Measurements from ENCODE around the gene SNED1.

Gene SNED1

DNA sequence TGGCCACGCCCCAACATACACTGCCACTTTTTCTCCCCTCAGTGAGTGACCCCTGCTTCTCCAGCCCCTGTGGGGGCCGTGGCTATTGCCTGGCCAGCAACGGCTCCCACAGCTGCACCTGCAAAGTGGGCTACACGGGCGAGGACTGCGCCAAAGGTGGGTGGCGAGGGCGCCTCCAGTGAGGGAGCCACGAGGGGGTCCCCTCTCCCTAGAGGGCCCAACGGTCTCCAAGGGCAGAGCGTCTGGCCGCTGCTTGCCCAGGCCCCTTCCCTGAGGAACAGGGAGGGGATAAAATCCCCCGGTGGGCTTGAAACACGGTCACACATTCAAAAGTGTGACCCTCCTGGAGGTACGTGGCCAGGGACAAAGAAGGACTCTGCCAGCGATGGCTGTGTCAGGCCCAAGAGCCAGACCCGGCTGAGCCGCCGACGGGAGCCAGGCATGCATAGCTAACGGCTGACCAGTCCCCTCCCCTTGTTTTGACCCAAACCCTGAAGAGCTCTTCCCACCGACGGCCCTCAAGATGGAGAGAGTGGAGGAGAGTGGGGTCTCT is 66.5 kb downstream of the SNED1 start:
- no peak for DNase-seq (ENCODE audit: low read depth, low spot score)
- H3K9ac ChIP-seq (ENCODE audit: insufficient read length): no peak overlapping the region
- H3K36me3 ChIP-seq (ENCODE audit: insufficient read depth, low read length): no peaks in the 10 kb centered on the region
- no peaks in the 10 kb centered on the region for H3K9me3 ChIP-seq (ENCODE audit: low read depth, low read length)
- no peak for TF ChIP-seq FOXP2 (optimal IDR thresholded peaks at IDR 0.05; ENCODE audit: control extremely low read depth, extremely low read length, insufficient read depth)
- TF ChIP-seq EZH2 (IDR thresholded peaks at IDR 0.05): no peak
- TF ChIP-seq POLR2AphosphoS5 (IDR thresholded peaks at IDR 0.05; ENCODE audit: borderline replicate concordance, low read depth, low read length): no peak
- no peak overlapping the region for H3K27ac ChIP-seq
- H3K4me3 ChIP-seq: no peak overlapping the region

DNA sequence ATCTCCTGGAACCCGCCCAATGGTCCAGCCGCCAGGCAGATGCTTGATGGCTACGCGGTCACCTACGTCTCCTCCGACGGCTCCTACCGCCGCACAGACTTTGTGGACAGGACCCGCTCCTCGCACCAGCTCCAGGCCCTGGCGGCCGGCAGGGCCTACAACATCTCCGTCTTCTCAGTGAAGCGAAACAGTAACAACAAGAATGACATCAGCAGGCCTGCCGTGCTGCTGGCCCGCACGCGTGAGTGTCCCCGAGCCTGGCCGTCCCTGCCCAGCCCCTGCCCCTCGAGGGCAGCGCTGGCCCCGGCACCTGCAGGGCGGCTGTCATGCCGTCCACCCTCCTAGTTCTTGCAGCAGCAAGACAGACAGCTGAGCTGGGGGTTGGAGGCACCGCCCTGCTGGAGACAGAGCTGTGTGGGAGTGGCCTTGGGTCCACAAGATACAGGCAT is 67.0 kb downstream of the SNED1 start:
- DNase-seq (ENCODE audit: low read depth, low spot score): no peak
- no peaks in the 10 kb centered on the region for H3K36me3 ChIP-seq (ENCODE audit: insufficient read depth, low read length)
- no peak overlapping the region for H3K4me3 ChIP-seq
- no peaks in the 10 kb centered on the region for H3K9me3 ChIP-seq (ENCODE audit: low read depth, low read length)
- no peak for TF ChIP-seq POLR2AphosphoS5 (IDR thresholded peaks at IDR 0.05; ENCODE audit: borderline replicate concordance, low read depth, low read length)
- no peak for TF ChIP-seq FOXP2 (optimal IDR thresholded peaks at IDR 0.05; ENCODE audit: control extremely low read depth, extremely low read length, insufficient read depth)
- no peak for TF ChIP-seq EZH2 (IDR thresholded peaks at IDR 0.05)
- no peak overlapping the region for H3K27ac ChIP-seq
- no peak overlapping the region for H3K9ac ChIP-seq (ENCODE audit: insufficient read length)

DNA sequence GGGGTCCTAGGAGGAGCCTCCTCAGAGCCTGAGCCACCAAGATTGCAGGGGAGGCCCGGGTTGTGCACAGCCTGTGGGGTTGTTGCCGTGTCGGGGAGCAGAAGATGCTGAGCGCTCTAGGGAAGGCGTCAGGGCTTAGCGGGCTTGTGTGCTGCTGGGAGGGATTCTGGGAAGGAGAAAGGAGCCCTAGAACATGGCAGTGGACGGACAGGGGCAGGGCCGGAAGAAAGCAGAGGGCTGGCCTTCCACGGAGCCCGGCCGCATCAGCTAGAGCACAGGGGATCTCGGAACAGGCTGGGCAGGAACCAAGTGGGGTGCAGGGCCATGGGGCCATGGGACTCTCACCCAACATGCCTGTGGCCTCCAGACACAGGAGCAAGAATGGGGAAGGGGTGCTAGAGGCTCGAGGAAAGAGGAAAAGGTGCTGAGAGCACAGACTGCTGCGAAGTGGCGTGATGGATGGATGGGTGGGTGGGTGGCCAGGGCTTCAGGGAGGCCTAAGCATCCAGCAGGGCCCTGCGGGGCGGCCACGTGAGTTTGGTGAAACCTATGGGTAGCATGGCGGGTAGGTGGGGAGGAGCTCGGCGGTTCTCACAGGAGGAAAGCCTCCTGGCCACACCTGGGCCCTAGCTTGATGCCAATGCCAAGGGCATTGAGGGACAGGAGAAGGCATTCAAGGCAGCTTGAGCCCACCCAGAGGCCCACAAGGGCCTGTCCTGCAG is 67.9 kb downstream of the SNED1 start:
- Histone ChIP-seq H3K9ac (ENCODE audit: insufficient read length) (no peak overlapping the region), H3K27ac (no peak overlapping the region), H3K36me3 (ENCODE audit: insufficient read depth, low read length) (no peaks in the 10 kb centered on the region), H3K4me3 (no peak overlapping the region), H3K9me3 (ENCODE audit: low read depth, low read length) (no peaks in the 10 kb centered on the region)
- DNase-seq (ENCODE audit: low read depth, low spot score): no peak
- TF ChIP-seq POLR2AphosphoS5 (IDR thresholded peaks at IDR 0.05; ENCODE audit: borderline replicate concordance, low read depth, low read length) (no peak), EZH2 (IDR thresholded peaks at IDR 0.05) (no peak), FOXP2 (optimal IDR thresholded peaks at IDR 0.05; ENCODE audit: control extremely low read depth, extremely low read length, insufficient read depth) (no peak)

DNA sequence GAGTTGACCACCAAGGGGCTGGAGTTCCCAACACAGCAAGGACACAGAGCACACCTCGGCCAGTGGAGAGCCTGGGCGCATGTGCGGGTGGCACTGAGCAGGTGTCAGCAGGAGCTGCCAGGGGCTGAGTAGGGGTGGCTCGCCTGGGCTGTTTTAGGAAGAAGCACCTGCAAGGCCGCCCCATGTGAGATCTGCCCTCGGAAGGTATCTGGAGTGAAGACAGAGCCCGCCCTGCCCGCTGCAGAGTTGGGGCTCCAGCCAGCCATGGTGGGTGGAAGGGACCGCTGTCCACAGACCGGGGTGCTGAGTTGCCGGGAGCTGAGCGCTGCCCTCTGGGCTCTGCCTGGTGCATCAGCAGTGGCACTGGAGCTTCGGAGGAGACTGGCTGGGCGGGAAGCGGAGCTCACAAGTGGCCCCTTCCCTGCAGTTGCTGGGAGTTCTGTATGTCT is 68.5 kb downstream of the SNED1 start:
- Histone ChIP-seq H3K27ac (no peak overlapping the region), H3K4me3 (no peak overlapping the region), H3K36me3 (ENCODE audit: insufficient read depth, low read length) (no peaks in the 10 kb centered on the region), H3K9me3 (ENCODE audit: low read depth, low read length) (no peaks in the 10 kb centered on the region), H3K9ac (ENCODE audit: insufficient read length) (no peak overlapping the region)
- no peak for DNase-seq (ENCODE audit: low read depth, low spot score)
- TF ChIP-seq EZH2 (IDR thresholded peaks at IDR 0.05) (no peak), POLR2AphosphoS5 (IDR thresholded peaks at IDR 0.05; ENCODE audit: borderline replicate concordance, low read depth, low read length) (no peak), FOXP2 (optimal IDR thresholded peaks at IDR 0.05; ENCODE audit: control extremely low read depth, extremely low read length, insufficient read depth) (no peak)

DNA sequence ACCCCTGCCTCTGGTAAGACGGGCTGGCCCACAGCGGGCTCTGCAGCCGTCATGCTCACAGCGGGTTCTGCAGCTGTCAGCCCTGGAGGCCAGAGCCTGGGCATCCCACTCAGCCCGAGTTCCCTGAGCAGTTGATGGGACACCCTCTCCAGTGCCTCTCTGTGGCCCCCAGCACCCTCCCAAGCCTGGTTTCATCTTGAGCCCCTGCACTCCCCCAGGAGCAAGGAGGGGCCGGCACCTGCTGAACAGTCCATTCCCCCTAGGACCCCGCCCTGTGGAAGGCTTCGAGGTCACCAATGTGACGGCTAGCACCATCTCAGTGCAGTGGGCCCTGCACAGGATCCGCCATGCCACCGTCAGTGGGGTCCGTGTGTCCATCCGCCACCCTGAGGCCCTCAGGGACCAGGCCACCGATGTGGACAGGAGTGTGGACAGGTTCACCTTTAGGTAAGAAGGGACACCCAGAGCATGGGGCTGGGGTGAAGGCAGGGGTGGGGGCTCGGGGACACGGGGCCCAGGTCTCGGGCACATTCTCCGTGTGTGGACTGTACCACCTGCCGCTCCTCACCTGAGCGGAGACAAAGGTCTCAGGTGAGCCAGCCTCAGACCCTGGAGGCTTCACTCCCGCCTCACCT is 69.2 kb downstream of the SNED1 start:
- H3K27ac ChIP-seq: no peak overlapping the region
- no peak overlapping the region for H3K9ac ChIP-seq (ENCODE audit: insufficient read length)
- no peaks in the 10 kb centered on the region for H3K36me3 ChIP-seq (ENCODE audit: insufficient read depth, low read length)
- no peak for DNase-seq (ENCODE audit: low read depth, low spot score)
- H3K9me3 ChIP-seq (ENCODE audit: low read depth, low read length): no peaks in the 10 kb centered on the region
- TF ChIP-seq FOXP2 (optimal IDR thresholded peaks at IDR 0.05; ENCODE audit: control extremely low read depth, extremely low read length, insufficient read depth) (no peak), POLR2AphosphoS5 (IDR thresholded peaks at IDR 0.05; ENCODE audit: borderline replicate concordance, low read depth, low read length) (no peak), EZH2 (IDR thresholded peaks at IDR 0.05) (no peak)
- H3K4me3 ChIP-seq: no peak overlapping the region

DNA sequence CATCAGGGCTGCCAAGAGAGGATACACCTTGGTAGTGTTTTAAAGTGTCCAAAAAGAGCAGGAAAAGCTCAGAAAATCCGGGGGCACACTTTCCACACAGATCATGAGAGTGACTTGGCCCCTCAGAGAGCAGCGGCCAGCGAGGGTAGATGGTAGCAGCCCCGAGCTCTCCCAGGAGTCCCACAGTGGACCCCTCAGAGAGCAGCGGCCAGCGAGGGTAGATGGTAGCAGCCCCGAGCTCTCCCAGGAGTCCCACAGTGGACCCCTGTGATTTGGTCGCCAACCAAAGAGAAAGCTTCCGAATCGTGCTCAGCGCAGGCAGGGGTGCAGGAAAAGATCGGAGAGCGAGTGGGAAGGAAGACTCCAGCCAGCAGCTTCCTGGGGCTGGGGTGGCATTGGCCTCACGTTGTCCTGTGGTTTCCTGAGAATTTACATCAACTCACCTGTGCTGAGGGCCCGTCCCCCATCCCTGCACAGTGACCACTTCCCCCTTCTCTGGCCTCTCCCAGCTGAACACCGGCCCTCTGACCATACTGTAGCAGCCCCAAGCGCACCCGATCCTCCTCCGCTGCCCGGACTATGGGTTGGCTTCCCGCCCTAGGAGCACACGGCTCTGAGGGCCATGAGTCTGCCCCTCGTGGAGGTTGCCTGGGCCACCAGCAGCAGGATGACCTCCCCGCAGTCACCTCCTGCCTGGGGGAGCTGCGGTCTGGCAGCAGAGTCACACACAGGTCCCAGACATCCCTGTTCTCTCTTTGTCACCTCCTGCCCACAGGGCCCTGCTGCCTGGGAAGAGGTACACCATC is 69.9 kb downstream of the SNED1 start:
- H3K4me3 ChIP-seq: no peak overlapping the region
- H3K9ac ChIP-seq (ENCODE audit: insufficient read length): no peak overlapping the region
- TF ChIP-seq POLR2AphosphoS5 (IDR thresholded peaks at IDR 0.05; ENCODE audit: borderline replicate concordance, low read depth, low read length) (no peak), FOXP2 (optimal IDR thresholded peaks at IDR 0.05; ENCODE audit: control extremely low read depth, extremely low read length, insufficient read depth) (no peak), EZH2 (IDR thresholded peaks at IDR 0.05) (no peak)
- no peak for DNase-seq (ENCODE audit: low read depth, low spot score)
- no peak overlapping the region for H3K27ac ChIP-seq
- H3K9me3 ChIP-seq (ENCODE audit: low read depth, low read length): no peaks in the 10 kb centered on the region
- H3K36me3 ChIP-seq (ENCODE audit: insufficient read depth, low read length): no peaks in the 10 kb centered on the region

DNA sequence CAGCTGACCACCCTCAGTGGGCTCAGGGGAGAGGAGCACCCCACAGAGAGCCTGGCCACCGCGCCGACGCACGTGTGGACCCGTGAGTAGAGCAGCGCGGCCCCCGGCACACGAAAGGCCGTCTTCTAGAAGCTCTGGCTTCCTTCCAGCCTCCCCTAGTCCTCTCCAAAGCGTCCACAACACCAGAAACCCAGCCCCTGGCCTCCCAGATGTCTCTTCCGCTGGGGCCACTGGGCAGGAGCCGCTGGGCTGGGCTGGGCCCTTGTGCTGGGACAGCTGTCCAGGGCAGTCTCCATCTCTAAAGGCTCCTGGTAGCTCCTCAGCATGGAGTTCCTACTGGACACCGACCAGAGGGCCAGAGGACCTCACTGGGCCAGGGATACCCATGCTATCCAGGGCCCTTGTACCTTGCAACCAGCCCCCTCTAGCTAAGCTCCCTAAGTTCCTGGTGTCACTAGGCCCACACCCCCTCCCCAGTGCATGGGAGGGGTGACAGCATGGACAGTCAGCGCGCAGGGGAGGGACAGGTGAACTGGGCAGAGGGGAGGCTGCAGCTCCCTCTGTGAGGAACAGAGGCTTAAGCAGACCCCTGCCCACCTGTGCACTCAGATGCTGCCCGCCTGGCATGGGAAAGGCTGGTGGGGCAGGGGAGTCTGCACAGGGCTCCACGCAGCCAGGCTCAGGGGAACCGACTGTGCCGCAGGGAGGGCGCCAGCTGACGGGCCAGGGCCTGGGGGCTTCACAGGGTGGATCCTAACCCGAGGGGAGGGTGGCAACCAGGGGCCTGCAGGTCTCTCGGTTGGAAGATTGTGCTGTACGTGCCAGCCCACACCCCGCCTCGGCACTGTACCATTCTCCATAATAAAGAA is 70.8 kb downstream of the SNED1 start:
- H3K36me3 ChIP-seq (ENCODE audit: insufficient read depth, low read length): no peaks in the 10 kb centered on the region
- TF ChIP-seq POLR2AphosphoS5 (IDR thresholded peaks at IDR 0.05; ENCODE audit: borderline replicate concordance, low read depth, low read length) (no peak), EZH2 (IDR thresholded peaks at IDR 0.05) (no peak), FOXP2 (optimal IDR thresholded peaks at IDR 0.05; ENCODE audit: control extremely low read depth, extremely low read length, insufficient read depth) (no peak)
- no peak overlapping the region for H3K4me3 ChIP-seq
- no peak overlapping the region for H3K27ac ChIP-seq
- no peaks in the 10 kb centered on the region for H3K9me3 ChIP-seq (ENCODE audit: low read depth, low read length)
- no peak overlapping the region for H3K9ac ChIP-seq (ENCODE audit: insufficient read length)
- DNase-seq (ENCODE audit: low read depth, low spot score): no peak
